SK-N-MC (cell line): Measurements from ENCODE around the gene SIX3.

Experiments
- EZH2 ChIP-seq: fragments of 200-600 bp; sonication (generic); IDR thresholded peaks from one replicate; pipeline ENCODE4 v1.6.1; 2017; ENCODE audit warnings: antibody characterized with exemption
- FOXP2 ChIP-seq: optimal IDR thresholded peaks from 2 replicates; pipeline ENCODE3; 2011; ENCODE audit warnings: mild to moderate bottlenecking, moderate library complexity; ENCODE audit not compliant: insufficient read depth; ENCODE audit errors: extremely low read length, control extremely low read depth
- POLR2AphosphoS5 ChIP-seq: IDR thresholded peaks from 2 replicates; pipeline ENCODE4 v1.6.1; 2012; ENCODE audit warnings: mild to moderate bottlenecking, low read depth, low read length, borderline replicate concordance

- TF ChIP-seq EZH2 = no peak
- TF ChIP-seq POLR2AphosphoS5 = no peak
- TF ChIP-seq FOXP2 = no peak
Measured at GRCh38 chr2:44956843-44957242, 15.3 kb downstream of the SIX3 start.
